ENCODE data around the gene PTRHD1. TPM values are rescaled to one million over a fixed set of nuclear protein-coding genes. Genes with fewer than 3 reads are reported as not detected.

The PTRHD1 gene, protein sequence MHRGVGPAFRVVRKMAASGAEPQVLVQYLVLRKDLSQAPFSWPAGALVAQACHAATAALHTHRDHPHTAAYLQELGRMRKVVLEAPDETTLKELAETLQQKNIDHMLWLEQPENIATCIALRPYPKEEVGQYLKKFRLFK
- total RNA-seq (21.7 TPM), polyA plus RNA-seq (ENCODE audit: insufficient read depth, low read depth, low replicate concordance) (56.4 TPM)
- long read RNA-seq, donor 1, transcript PTRHD1-201 (2 exons, 1,105 nt): major isoform, 36 of 44 reads
- long read RNA-seq, donor 1, partial matches to known transcripts: 8 of 44 reads
- long read RNA-seq, donor 1, other reads (novel, unspliced or antisense): 0 of 44 reads
- long read RNA-seq, donor 2, transcript PTRHD1-201 (2 exons, 1,105 nt): major isoform, 62 of 62 reads
- long read RNA-seq, donor 2, partial matches to known transcripts: 0 of 62 reads
- long read RNA-seq, donor 2, other reads (novel, unspliced or antisense): 0 of 62 reads
- long read RNA-seq, donor 3, transcript PTRHD1-201 (2 exons, 1,105 nt): major isoform, 70 of 70 reads
- long read RNA-seq, donor 3, partial matches to known transcripts: 0 of 70 reads
- long read RNA-seq, donor 3, other reads (novel, unspliced or antisense): 0 of 70 reads
- long read RNA-seq, donor 4, transcript PTRHD1-201 (2 exons, 1,105 nt): major isoform, 33 of 33 reads
- long read RNA-seq, donor 4, partial matches to known transcripts: 0 of 33 reads
- long read RNA-seq, donor 4, other reads (novel, unspliced or antisense): 0 of 33 reads
- long read RNA-seq, donor 5, partial matches to known transcripts: 0 of 3 reads
- long read RNA-seq, donor 5, other reads (novel, unspliced or antisense): 0 of 3 reads
- long read RNA-seq, donor 6, transcript PTRHD1-201 (2 exons, 1,105 nt): major isoform, 191 of 209 reads
- long read RNA-seq, donor 6, partial matches to known transcripts: 18 of 209 reads
- long read RNA-seq, donor 6, other reads (novel, unspliced or antisense): 0 of 209 reads
- long read RNA-seq, donor 7, transcript PTRHD1-201 (2 exons, 1,105 nt): major isoform, 9 of 10 reads
- long read RNA-seq, donor 7, partial matches to known transcripts: 0 of 10 reads
- long read RNA-seq, donor 7, other reads (novel, unspliced or antisense): 1 of 10 reads
- long read RNA-seq, donor 8, transcript PTRHD1-201 (2 exons, 1,105 nt): major isoform, 65 of 65 reads
- long read RNA-seq, donor 8, partial matches to known transcripts: 0 of 65 reads
- long read RNA-seq, donor 8, other reads (novel, unspliced or antisense): 0 of 65 reads
- long read RNA-seq, donor 9, transcript PTRHD1-201 (2 exons, 1,105 nt): major isoform, 43 of 43 reads
- long read RNA-seq, donor 9, partial matches to known transcripts: 0 of 43 reads
- long read RNA-seq, donor 9, other reads (novel, unspliced or antisense): 0 of 43 reads
- long read RNA-seq, donor 10, transcript PTRHD1-201 (2 exons, 1,105 nt): major isoform, 48 of 48 reads
- long read RNA-seq, donor 10, partial matches to known transcripts: 0 of 48 reads
- long read RNA-seq, donor 10, other reads (novel, unspliced or antisense): 0 of 48 reads

DNA sequence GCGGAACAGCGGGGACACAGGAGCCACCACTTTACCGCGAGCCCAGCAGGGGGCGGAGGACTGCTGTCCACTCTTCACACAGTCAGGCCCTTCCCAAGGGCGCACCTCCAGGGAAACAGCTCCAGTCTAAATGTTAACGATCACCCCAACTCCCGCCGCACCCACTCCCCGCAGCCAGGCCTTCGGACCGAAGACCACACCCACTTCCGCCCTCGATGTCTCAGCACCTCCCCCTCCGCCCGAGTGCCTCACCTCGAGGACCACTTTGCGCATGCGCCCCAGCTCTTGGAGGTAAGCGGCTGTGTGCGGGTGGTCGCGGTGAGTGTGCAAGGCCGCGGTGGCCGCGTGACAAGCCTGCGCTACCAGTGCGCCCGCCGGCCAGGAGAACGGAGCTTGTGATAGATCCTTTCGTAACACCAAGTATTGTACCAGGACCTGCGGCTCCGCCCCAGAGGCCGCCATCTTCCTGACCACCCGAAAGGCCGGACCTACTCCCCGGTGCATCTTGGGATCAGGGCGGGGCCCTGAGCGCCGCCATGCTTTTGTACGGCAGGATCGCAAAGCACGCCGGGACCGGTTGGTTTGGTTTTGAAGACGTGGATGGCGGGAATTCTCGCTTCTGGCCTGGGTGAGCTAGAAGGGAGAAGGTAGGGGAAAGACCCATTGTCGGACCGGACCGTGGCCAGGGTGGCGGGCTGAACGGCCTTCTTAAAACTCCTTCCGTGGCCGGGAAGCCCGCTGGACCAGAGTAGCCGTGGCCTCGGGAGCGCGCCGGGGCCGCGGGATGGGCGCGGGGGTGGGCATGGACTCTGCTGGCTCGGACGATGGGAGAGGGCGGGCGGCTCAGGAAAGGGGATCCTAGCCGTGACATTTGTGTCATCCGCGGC is at the start of gene PTRHD1, which contains the start of gene CENPO:
TSS of gene PTRHD1 (minus strand) at position 518 of the 887 bp plus-strand sequence. CDS start at position 504, 14 bp downstream.
TSS of gene CENPO (plus strand) at position 552 of the 887 bp plus-strand sequence. CDS start 495 bp downstream, outside the sequence.
- H3K4me3 ChIP-seq (ENCODE audit: low read length in 3 of 3): peak within 1 kb of the TSS; percentile 87 to 95 (median 91)
- intact Hi-C loops (cut with DNase I): no loop called here
- peak within 1 kb of the TSS; percentile 100 for H3K27ac ChIP-seq (ENCODE audit: low read depth in 2 of 2, low read length in 2 of 2)
- DNase-seq (peak; percentile 97 to 99 (median 99)), FAIRE-seq (no peak)
- peaks cover 0 to 9% (median 0%) of the 10 kb centered on the region in 3 donors for H3K4me1 ChIP-seq (ENCODE audit: control insufficient read depth in 2 of 3, insufficient read depth in 2 of 3, low read depth in 1 of 3, low read length in 3 of 3)
- H3K36me3 ChIP-seq (ENCODE audit: control insufficient read depth in 2 of 3, insufficient read depth in 3 of 3, low read length in 3 of 3): peaks cover 0 to 3% (median 3%) of the 10 kb centered on the region in 3 donors
- H3K27me3 ChIP-seq (ENCODE audit: control insufficient read depth, insufficient read depth, low read length): no peaks in the 10 kb centered on the region
- peak within 1 kb of the TSS; percentile 82 to 93 (median 88) for H3K9ac ChIP-seq (ENCODE audit: low read length in 3 of 3)
- TF ChIP-seq, protein P1, sequence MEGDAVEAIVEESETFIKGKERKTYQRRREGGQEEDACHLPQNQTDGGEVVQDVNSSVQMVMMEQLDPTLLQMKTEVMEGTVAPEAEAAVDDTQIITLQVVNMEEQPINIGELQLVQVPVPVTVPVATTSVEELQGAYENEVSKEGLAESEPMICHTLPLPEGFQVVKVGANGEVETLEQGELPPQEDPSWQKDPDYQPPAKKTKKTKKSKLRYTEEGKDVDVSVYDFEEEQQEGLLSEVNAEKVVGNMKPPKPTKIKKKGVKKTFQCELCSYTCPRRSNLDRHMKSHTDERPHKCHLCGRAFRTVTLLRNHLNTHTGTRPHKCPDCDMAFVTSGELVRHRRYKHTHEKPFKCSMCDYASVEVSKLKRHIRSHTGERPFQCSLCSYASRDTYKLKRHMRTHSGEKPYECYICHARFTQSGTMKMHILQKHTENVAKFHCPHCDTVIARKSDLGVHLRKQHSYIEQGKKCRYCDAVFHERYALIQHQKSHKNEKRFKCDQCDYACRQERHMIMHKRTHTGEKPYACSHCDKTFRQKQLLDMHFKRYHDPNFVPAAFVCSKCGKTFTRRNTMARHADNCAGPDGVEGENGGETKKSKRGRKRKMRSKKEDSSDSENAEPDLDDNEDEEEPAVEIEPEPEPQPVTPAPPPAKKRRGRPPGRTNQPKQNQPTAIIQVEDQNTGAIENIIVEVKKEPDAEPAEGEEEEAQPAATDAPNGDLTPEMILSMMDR (IDR thresholded peaks at IDR 0.05; ENCODE audit: borderline replicate concordance, extremely low read depth, insufficient read depth): peak; percentile 53
- no peaks in the 10 kb centered on the region for H3K9me3 ChIP-seq (ENCODE audit: control insufficient read depth in 2 of 3, insufficient read depth in 1 of 3, low read length in 3 of 3)

DNA sequence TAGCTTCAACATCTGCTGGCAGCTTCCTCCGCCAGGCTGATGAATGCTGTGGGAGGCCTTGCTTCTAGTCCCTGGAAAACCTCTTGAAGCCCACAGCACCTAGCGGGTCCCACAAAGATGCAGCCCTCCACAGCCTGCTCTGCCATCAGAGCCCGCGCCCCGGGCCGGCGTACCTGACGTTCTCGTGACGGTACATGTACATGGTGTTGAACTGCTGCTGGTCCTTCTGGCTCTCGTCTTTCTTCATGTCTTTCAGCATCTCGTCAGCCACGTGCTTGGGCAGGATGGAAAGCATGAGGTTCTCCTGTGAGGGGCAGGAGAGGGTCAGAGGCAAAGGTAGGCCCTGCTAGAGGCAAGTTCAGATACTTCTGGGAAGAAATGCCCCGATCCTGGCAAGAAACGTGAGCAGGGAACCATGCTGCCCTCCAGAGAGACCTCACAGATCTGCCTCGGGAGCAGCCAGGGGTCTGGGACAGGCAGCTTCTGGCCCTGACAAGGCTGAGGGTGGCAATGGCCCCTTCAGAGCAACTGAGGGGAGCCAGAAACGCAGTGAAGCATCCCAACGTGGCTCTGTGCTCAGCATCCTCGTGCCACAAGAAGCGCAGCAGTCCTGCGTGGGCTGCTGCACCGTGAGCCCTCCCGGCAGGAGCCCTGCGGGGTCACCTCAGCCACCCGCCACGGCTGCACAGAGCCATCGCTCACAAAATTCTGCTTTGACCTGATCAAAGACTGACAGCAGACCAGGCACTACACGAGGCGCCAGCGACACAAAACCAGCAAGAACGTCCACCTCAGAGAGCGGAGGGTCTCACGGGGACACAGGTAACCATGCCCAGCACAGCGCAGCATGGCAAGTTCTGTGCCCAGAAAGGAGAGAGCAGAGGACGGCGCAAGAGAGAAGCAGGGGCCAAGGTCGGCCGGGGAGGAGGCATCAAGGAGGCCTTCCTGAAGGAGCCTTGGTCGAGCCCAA is 49.2 kb upstream of the PTRHD1 start:
- Histone ChIP-seq H3K27me3 (ENCODE audit: control insufficient read depth, insufficient read depth, low read length) (no peaks in the 10 kb centered on the region), H3K4me1 (ENCODE audit: control insufficient read depth in 2 of 3, insufficient read depth in 2 of 3, low read depth in 1 of 3, low read length in 3 of 3) (no peaks in the 10 kb centered on the region), H3K9me3 (ENCODE audit: control insufficient read depth in 2 of 3, insufficient read depth in 1 of 3, low read length in 3 of 3) (no peaks in the 10 kb centered on the region), H3K4me3 (ENCODE audit: low read length in 3 of 3) (no peak overlapping the region), H3K36me3 (ENCODE audit: control insufficient read depth in 2 of 3, insufficient read depth in 3 of 3, low read length in 3 of 3) (no peaks in the 10 kb centered on the region), H3K9ac (ENCODE audit: low read length in 3 of 3) (no peak overlapping the region), H3K27ac (ENCODE audit: low read depth in 2 of 2, low read length in 2 of 2) (no peak overlapping the region)
- TF ChIP-seq, protein P1 (IDR thresholded peaks at IDR 0.05; ENCODE audit: borderline replicate concordance, extremely low read depth, insufficient read depth): no peak
- DNase-seq (peak in 2 of 5 donors; percentile 20 to 52), FAIRE-seq (no peak)
- intact Hi-C loops (cut with DNase I): no loop called here

Measured in kidney (tissue), 22 donors.